Effector memory CD8-positive, alpha-beta T cell (primary cell): ENCODE results near the gene CEP76.
A peak's percentile ranks its signal among the peaks of the same experiment; 100 is the strongest.

Experiments used
- ATAC-seq: fragments of 150-1000 bp; cut with Tn5 transposase; replicated peaks from 2 replicates; pipeline ENCODE4 v1.10.0; 2021; ENCODE audit warnings: mild to moderate bottlenecking, moderate library complexity
- DNase-seq, 3 experiments: peaks; one replicate each; pipeline ENCODE4 v3.0.0; 2021
- H3K27ac Mint-ChIP-seq, 2 donors: one replicate each; pipeline ENCODE4 v1.8.0; 2022; ENCODE audit warnings: mild to moderate bottlenecking in 2 of 2, mixed read lengths in 2 of 2, moderate library complexity in 2 of 2
- H3K27me3 Mint-ChIP-seq, 2 donors: one replicate each; pipeline ENCODE4 v1.8.0; 2022; ENCODE audit warnings: mixed read lengths in 2 of 2
- H3K36me3 Mint-ChIP-seq: one replicate; pipeline ENCODE4 v1.8.0; 2022; ENCODE audit warnings: mild to moderate bottlenecking, moderate library complexity, mixed read lengths; ENCODE audit not compliant: insufficient read depth
- H3K4me1 Mint-ChIP-seq, 2 donors: one replicate each; pipeline ENCODE4 v1.8.0; 2022; ENCODE audit warnings: low read depth in 2 of 2, mixed read lengths in 2 of 2
- H3K4me3 Mint-ChIP-seq, 2 donors: one replicate each; pipeline ENCODE4 v1.8.0; 2022; ENCODE audit warnings: mild to moderate bottlenecking in 2 of 2, mixed read lengths in 2 of 2, moderate library complexity in 2 of 2
- H3K9me3 Mint-ChIP-seq, 2 donors: one replicate each; pipeline ENCODE4 v1.8.0; 2022; ENCODE audit warnings: mixed read lengths in 2 of 2
- total RNA-seq, 9 experiments: gene quantifications; one replicate each; lab custom pipeline; 2026; lab: John Stamatoyannopoulos, UW

The CEP76 gene
- total RNA-seq: 10.5 to 23.9 (median 18.2) reads per million in 9 experiments

DNA sequence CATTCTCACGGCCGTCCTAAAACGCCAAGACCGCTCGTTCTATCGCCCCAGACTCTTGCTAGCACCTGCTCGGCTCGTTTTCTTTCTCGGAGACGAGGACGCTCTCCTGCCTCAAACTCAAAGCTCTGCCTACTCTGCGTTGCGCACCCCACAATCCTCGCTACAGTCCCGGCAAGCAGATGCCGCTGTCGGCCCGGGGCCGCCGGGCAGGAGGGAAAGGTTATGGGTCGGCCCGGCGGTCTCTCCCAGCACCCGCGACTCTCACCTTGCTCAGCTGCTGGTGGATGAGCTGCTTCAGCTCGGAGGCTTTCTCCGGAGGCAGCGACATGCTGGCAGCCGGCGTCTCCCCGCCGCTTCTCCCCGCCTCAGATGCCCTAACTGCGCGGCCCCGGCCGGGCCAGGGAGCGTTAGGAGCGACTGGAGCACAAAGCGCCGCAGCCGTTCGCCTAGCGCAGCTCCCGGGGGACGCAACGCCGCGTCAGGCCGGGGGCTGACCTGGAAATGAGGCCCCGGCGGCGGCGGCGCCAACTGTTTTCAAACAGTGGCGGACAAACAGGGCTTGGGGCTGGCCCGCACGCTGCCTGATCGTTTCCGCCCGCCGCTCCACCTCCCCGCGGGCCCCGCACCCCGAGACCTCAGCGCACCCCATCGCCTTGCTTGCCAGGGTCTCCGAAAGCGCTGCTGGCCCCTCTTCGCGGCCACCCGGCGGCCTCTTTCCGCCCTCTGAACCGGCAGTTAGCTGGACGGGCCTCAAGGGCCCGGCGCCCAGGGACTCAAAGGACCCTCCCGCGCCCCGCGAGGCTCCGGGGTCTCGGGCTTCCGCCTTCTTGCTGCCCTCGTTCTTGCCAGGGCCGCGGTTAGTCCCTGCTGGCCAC, at the start of gene CEP76, which contains the start of gene PSMG2:
CEP76 (minus strand) TSS at position 503 of the 875 bp plus-strand sequence; CDS start at position 328, 175 bp downstream.
PSMG2 (plus strand) TSS at position 822 of the 875 bp plus-strand sequence. CDS start 66 bp downstream, outside the sequence.
- peaks cover 36% of the 10 kb centered on the region for H3K36me3 Mint-ChIP-seq
- no peaks in the 10 kb centered on the region for H3K9me3 Mint-ChIP-seq
- no peaks in the 10 kb centered on the region for H3K27me3 Mint-ChIP-seq
- H3K27ac Mint-ChIP-seq: peak within 1 kb of the TSS; percentile 99 to 100
- ATAC-seq (peak; percentile 80), DNase-seq (peak; percentile 76 to 84 (median 79))
- peak within 1 kb of the TSS; percentile 95 to 98 for H3K4me3 Mint-ChIP-seq
- H3K4me1 Mint-ChIP-seq: peaks cover 24 to 46% of the 10 kb centered on the region in 2 donors

- peaks cover 0 to 8% of the 10 kb centered on the region in 2 donors for H3K27me3 Mint-ChIP-seq
- no peaks in the 10 kb centered on the region for H3K9me3 Mint-ChIP-seq
- H3K36me3 Mint-ChIP-seq: peaks cover 2% of the 10 kb centered on the region
- DNase-seq: no peak
- H3K4me3 Mint-ChIP-seq: no peak overlapping the region
- ATAC-seq: no peak
- H3K27ac Mint-ChIP-seq: no peak overlapping the region
- H3K4me1 Mint-ChIP-seq: peaks cover 9 to 12% of the 10 kb centered on the region in 2 donors
Measured at GRCh38 chr18:12751891-12752290, 49.4 kb upstream of the CEP76 start.

DNA sequence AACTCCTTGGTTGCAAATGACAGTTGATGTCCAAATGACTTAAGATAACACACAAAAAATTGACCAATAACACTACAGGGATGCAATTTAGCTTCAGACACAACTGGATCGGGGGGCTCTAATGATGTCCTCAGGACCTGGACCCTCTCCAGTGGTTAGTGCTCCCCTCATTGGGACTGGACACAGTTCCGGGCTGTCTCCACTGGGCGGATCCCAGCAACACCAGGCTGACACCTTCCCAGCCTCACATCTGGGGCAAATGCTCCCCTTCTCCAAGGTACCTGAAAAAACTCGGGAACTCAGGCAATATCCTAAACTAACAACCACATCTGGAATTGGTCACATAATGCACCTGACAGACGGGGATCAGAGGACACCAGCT, 49.0 kb upstream of the CEP76 start:
- Mint-ChIP-seq H3K4me3 (no peak overlapping the region), H3K27ac (no peak overlapping the region), H3K36me3 (peaks cover 2% of the 10 kb centered on the region), H3K4me1 (peaks cover 9 to 12% of the 10 kb centered on the region in 2 donors), H3K27me3 (peaks cover 0 to 8% of the 10 kb centered on the region in 2 donors), H3K9me3 (no peaks in the 10 kb centered on the region)
- DNase-seq (no peak), ATAC-seq (no peak)

GRCh38 chr18:12750715-12751502, 48.4 kb upstream of the CEP76 start:
- DNase-seq: no peak
- Mint-ChIP-seq H3K27ac (no peak overlapping the region), H3K4me3 (no peak overlapping the region)

DNA sequence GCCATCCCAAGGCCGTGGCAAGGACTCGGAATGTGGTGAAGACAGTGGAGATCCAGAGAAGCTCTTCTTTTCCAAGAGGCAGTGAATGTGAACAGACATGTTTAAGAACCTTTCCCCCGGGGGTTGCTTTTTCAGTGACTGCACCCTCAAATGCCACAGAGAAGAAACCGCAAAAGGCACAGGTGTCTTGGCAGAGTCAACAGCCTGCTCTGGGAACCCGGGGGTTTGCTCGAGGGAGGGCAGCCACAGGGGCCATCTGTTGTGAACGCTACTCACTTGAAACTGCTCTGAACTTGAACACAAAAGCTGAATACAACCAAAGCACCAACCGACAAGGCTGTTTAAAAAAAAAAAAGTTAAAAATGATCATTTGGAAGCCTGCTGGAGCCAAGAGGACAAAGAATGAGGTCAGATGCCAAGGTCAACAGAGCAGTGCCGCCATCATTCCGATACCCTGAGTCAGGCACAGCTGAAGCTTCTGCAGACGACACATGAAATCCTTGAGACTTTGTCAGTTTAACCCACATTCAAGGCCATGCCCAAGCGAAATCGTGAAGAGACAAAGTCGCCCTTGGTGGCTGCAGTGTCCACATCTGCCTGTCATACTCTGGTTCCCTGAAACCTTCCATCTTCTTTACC, 47.7 kb upstream of the CEP76 start:
- H3K9me3 Mint-ChIP-seq: no peaks in the 10 kb centered on the region
- no peak overlapping the region for H3K4me3 Mint-ChIP-seq
- peaks cover 2% of the 10 kb centered on the region for H3K36me3 Mint-ChIP-seq
- ATAC-seq (no peak), DNase-seq (no peak)
- H3K4me1 Mint-ChIP-seq: peaks cover 9 to 12% of the 10 kb centered on the region in 2 donors
- no peak overlapping the region for H3K27ac Mint-ChIP-seq
- peaks cover 0 to 8% of the 10 kb centered on the region in 2 donors for H3K27me3 Mint-ChIP-seq

More at GRCh38 chr18:12750715-12751502, 48.4 kb upstream of the CEP76 start:
- Mint-ChIP-seq H3K9me3 (no peaks in the 10 kb centered on the region), H3K36me3 (peaks cover 2% of the 10 kb centered on the region), H3K4me1 (peaks cover 9 to 12% of the 10 kb centered on the region in 2 donors), H3K27me3 (peaks cover 0 to 8% of the 10 kb centered on the region in 2 donors)
- ATAC-seq: no peak

DNA sequence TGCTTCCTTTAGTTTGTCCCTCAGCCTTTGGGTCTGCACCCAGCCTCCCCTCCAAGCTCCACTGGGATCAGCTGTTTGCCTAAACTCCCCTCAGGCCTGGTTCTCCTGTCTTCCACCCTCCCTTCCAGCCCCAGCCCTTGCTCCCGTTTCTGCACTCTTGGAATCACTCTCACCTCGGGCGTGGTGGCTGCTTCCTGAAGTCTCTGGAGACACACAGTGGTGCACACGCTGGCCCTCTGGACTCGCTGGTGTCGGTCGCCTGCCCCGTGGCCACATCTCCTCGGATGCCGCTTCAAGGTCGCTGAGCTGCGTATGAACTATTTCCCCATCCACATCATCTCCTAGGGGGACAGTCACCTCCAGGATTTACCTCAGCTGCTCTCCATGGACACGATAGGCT, 46.6 kb upstream of the CEP76 start:
- H3K9me3 Mint-ChIP-seq: no peaks in the 10 kb centered on the region
- H3K36me3 Mint-ChIP-seq: peaks cover 2% of the 10 kb centered on the region
- no peak overlapping the region for H3K4me3 Mint-ChIP-seq
- peak overlapping the region in 1 of 2 donors; percentile 14 for H3K27ac Mint-ChIP-seq
- H3K27me3 Mint-ChIP-seq: peaks cover 0 to 8% of the 10 kb centered on the region in 2 donors
- H3K4me1 Mint-ChIP-seq: peaks cover 9 to 12% of the 10 kb centered on the region in 2 donors
- ATAC-seq: no peak
- no peak for DNase-seq

GRCh38 chr18:12748671-12749070, 46.1 kb upstream of the CEP76 start:
- Mint-ChIP-seq H3K36me3 (peaks cover 2% of the 10 kb centered on the region), H3K9me3 (no peaks in the 10 kb centered on the region), H3K27me3 (peaks cover 0 to 8% of the 10 kb centered on the region in 2 donors), H3K4me1 (peaks cover 9 to 12% of the 10 kb centered on the region in 2 donors), H3K4me3 (no peak overlapping the region), H3K27ac (peak overlapping the region in 1 of 2 donors; percentile 14)
- ATAC-seq (no peak), DNase-seq (no peak)

DNA sequence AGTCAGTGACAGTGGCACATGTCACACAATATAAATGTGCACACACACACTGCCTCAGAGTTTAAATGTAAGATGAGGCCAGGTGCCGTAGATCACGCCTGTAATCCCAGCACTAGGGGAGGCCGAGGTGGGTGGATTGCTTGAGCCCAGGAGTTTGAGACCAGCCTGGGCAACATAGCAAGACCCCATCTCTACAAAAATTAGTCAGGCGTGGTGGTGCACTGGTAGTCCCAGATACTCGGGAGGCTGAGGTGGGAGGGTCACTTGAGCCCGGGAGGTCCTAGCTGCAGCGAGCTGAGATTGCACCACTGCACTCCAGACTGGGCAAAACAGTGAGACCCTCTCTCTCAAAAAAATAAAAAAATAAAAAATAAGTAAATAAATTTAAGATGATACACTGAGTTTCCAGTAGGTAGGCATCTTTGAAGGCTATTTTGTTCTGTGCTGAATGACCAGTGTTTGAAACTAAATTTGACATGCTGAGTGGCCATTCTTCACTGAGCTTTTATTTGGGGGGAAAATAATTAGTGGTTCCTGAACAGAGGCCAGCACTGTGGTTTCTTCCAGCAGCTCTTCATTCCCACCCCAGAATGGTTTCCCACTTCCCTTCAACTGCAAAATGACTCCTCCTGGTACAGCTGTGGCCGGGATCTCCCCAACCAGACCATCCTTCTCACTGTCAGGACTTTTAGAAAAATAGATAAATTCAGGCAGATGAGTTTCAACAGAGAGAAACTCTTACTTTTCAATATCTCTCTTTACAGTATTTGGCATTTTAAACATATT, 45.2 kb upstream of the CEP76 start:
- DNase-seq (no peak), ATAC-seq (no peak)
- Mint-ChIP-seq H3K36me3 (peaks cover 2% of the 10 kb centered on the region), H3K27ac (no peak overlapping the region), H3K4me1 (peaks cover 9 to 12% of the 10 kb centered on the region in 2 donors), H3K27me3 (peaks cover 0 to 8% of the 10 kb centered on the region in 2 donors), H3K9me3 (no peaks in the 10 kb centered on the region), H3K4me3 (no peak overlapping the region)

DNA sequence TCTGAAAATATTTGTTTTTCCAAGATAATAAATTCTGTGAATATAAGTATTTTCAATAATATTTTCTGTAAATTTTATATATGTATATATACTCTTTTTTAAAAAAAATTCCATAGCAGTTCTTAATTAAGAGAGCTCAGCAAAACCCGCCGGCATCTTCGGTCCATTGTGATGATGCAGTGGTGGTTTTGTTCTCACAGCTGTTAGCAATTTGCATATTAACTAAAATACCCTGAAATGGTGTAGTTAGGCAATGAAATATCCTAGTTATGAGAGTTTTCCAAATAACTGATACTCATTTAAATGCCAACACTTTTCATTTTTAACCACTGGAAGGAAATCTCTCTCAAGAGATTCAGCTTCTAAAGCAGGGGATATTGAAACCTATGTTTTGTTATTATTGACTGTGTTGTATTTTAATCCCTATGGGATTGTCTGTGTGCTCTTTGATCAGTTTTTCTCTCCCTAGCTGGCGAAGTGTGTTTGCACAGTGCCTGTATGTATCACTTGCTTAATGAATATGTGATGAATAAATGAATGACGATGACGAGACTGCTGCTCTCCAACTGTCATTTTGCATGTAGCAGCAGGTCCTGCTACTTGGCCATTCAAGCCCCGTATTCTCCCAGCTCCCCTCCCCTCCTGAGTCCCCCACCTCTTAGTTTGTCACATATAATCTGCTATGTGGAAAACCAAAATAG, 42.7 kb upstream of the CEP76 start:
- Mint-ChIP-seq H3K4me1 (peaks cover 5 to 10% of the 10 kb centered on the region in 2 donors), H3K27me3 (peaks cover 0 to 8% of the 10 kb centered on the region in 2 donors), H3K9me3 (no peaks in the 10 kb centered on the region), H3K4me3 (no peak overlapping the region), H3K27ac (no peak overlapping the region), H3K36me3 (peaks cover 2% of the 10 kb centered on the region)
- ATAC-seq (no peak), DNase-seq (no peak)

DNA sequence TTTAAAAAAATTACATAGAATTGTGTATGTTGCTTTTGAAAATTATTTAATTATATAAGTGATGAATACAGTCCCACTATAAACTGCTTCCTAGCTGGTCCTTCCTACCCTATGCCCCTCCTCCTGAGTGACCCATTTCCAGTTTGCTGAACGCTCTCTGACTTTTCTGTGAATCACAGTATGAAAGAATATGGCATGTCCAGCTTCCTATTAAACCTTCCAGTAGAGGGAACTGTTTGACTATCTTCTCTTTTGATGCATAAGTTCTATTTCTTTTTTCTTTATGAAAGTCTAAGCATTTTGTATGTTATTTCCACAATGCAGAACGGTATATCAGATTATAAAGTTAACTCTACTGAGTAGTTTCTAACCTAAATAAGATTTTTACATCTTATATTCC, 41.6 kb upstream of the CEP76 start:
- ATAC-seq (peak; percentile 64), DNase-seq (no peak)
- no peak overlapping the region for H3K27ac Mint-ChIP-seq
- peaks cover 0 to under 1% of the 10 kb centered on the region in 2 donors for H3K4me1 Mint-ChIP-seq
- H3K27me3 Mint-ChIP-seq: peaks cover 0 to 3% of the 10 kb centered on the region in 2 donors
- peaks cover 2% of the 10 kb centered on the region for H3K36me3 Mint-ChIP-seq
- no peak overlapping the region for H3K4me3 Mint-ChIP-seq
- H3K9me3 Mint-ChIP-seq: no peaks in the 10 kb centered on the region

GRCh38 chr18:12742453-12742852, 39.9 kb upstream of the CEP76 start:
- no peak for DNase-seq

DNA sequence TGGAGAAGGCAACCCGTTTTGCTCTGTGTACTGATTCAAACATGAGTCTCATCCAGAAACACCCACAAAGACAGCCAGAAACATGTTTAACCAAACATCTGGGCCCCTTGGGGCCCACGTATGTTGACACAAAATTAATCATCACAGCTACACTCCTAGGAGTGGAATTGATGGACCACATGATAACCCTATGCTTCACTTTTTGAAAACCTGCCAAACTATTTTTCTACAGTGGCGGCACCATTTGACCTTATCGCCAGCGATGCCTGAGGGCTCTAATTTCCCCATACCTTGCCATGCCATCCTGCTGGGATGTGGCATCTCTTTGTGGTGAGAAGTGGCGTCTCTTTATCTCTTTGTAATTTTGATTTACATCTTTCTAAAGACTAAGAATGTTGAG, 38.8 kb upstream of the CEP76 start:
- no peak overlapping the region for H3K4me3 Mint-ChIP-seq
- H3K36me3 Mint-ChIP-seq: no peaks in the 10 kb centered on the region
- no peaks in the 10 kb centered on the region for H3K9me3 Mint-ChIP-seq
- no peaks in the 10 kb centered on the region for H3K4me1 Mint-ChIP-seq
- H3K27me3 Mint-ChIP-seq: no peaks in the 10 kb centered on the region
- H3K27ac Mint-ChIP-seq: no peak overlapping the region
- no peak for DNase-seq
- no peak for ATAC-seq

More at GRCh38 chr18:12742453-12742852, 39.9 kb upstream of the CEP76 start:
- no peak for ATAC-seq
- Mint-ChIP-seq H3K36me3 (no peaks in the 10 kb centered on the region), H3K27me3 (no peaks in the 10 kb centered on the region), H3K9me3 (no peaks in the 10 kb centered on the region), H3K27ac (no peak overlapping the region), H3K4me3 (no peak overlapping the region), H3K4me1 (no peaks in the 10 kb centered on the region)
